Tibial nerve (tissue), 4 donors: Measurements from ENCODE around the gene HGS. TPM values are rescaled to one million over a fixed set of nuclear protein-coding genes. Genes with fewer than 3 reads are reported as not detected.

ENCODE experiments used
- DNase-seq, 2 donors: peaks; one replicate each; pipeline ENCODE4 v3.0.0-alpha.2; 2019; ENCODE audit warnings: low spot score in 2 of 2
- H3K27ac ChIP-seq, 4 donors: fragments of 200-600 bp; sonication (generic) in 3 of 4; one replicate each; pipeline ENCODE4 v1.5.1; 2017 to 2019; ENCODE audit warnings: mild to moderate bottlenecking in 1 of 4
- H3K27me3 ChIP-seq, 2 donors: fragments of 200-600 bp; sonication (generic) in 1 of 2; one replicate each; pipeline versions ENCODE4 v1.5.1 to v1.6.0; 2017 to 2019
- H3K36me3 ChIP-seq, 3 donors: fragments of 200-600 bp; sonication (generic); one replicate each; pipeline ENCODE4 v1.5.1; 2018 to 2019
- H3K4me1 ChIP-seq, 4 donors: fragments of 200-600 bp; sonication (generic) in 3 of 4; one replicate each; pipeline ENCODE4 v1.5.1; 2017 to 2019
- H3K4me3 ChIP-seq, 4 donors: fragments of 200-600 bp; sonication (generic) in 3 of 4; one replicate each; pipeline ENCODE4 v1.5.1; 2017 to 2019; ENCODE audit warnings: mild to moderate bottlenecking in 1 of 4, moderate library complexity in 1 of 4
- H3K9me3 ChIP-seq, 4 donors: fragments of 200-600 bp; sonication (generic) in 3 of 4; one replicate each; pipeline ENCODE4 v1.5.1; 2017 to 2019
- EP300 ChIP-seq, 2 donors: sonication (generic); formaldehyde crosslinking; IDR thresholded peaks; one replicate each; pipeline ENCODE4 v1.6.1; 2017; ENCODE audit warnings: antibody characterized with exemption in 2 of 2, mild to moderate bottlenecking in 1 of 2
- POLR2A ChIP-seq, 2 donors: fragments of 450-650 bp; IDR thresholded peaks; one replicate each; pipeline ENCODE4 v1.6.1; 2017; ENCODE audit warnings: antibody characterized with exemption in 2 of 2, mild to moderate bottlenecking in 2 of 2, moderate library complexity in 2 of 2
- WGBS, 2 donors: methylation state at CpG; one replicate each; pipeline ENCODE4 v1.1.5; 2018; 5-methylcytosine and 5-hydroxymethylcytosine counted together
- total RNA-seq, 4 donors: library from RNA; depleted of rRNA; stranded (reverse); fragments of >200 nt; gene quantifications; one replicate each; pipeline ENCODE4 v1.1.0, GENCODE V29; 2016
- TF ChIP-seq, protein P1 (sequence below), 5 experiments: fragments of 200-600 bp in 3 of 5; fragments of 450-650 bp in 2 of 5; sonication (generic) in 3 of 5; IDR thresholded peaks; one replicate each; pipeline ENCODE4 v1.5.1; 2016 to 2019; ENCODE audit warnings: antibody characterized with exemption in 5 of 5, mild to moderate bottlenecking in 3 of 5, moderate library complexity in 2 of 5

HGS gene
- total RNA-seq, 4 donors from 2014 or later, result 75.2 to 166 (median 104) TPM

DNA sequence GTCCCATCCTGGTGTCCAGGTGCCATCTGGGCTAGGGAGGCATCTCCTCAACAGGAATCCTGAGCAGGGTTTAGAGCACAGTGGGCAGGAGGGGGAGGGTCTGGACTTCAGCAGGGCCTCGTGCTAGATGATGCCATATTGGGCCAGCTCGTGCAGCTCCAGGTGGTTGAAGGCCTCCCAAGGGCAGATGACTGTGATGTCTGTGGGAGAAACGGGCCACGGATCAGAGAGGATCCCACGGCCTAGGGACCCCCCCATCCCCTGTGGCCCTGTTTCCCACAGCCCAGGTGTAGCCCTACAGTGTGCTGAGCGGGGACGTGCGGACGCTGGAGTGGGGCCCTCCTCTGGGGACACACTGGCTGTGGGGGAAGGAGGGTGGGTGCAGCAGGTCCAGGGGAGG is 32.9 kb upstream of the HGS start:
- no peaks in the 10 kb centered on the region for H3K4me1 ChIP-seq
- H3K36me3 ChIP-seq, result no peaks in the 10 kb centered on the region
- H3K4me3 ChIP-seq, result no peak overlapping the region
- DNase-seq, result no peak
- no peak for TF ChIP-seq POLR2A (IDR thresholded peaks at IDR 0.05)
- TF ChIP-seq EP300 (IDR thresholded peaks at IDR 0.05), result no peak
- TF ChIP-seq, protein P1, sequence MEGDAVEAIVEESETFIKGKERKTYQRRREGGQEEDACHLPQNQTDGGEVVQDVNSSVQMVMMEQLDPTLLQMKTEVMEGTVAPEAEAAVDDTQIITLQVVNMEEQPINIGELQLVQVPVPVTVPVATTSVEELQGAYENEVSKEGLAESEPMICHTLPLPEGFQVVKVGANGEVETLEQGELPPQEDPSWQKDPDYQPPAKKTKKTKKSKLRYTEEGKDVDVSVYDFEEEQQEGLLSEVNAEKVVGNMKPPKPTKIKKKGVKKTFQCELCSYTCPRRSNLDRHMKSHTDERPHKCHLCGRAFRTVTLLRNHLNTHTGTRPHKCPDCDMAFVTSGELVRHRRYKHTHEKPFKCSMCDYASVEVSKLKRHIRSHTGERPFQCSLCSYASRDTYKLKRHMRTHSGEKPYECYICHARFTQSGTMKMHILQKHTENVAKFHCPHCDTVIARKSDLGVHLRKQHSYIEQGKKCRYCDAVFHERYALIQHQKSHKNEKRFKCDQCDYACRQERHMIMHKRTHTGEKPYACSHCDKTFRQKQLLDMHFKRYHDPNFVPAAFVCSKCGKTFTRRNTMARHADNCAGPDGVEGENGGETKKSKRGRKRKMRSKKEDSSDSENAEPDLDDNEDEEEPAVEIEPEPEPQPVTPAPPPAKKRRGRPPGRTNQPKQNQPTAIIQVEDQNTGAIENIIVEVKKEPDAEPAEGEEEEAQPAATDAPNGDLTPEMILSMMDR (IDR thresholded peaks at IDR 0.05), result no peak
- WGBS, 2 donors, result 57 to 73% methylated on average over 9 of the region's 9 CpGs
- peaks cover 0 to 8% (median 0%) of the 10 kb centered on the region in 4 donors for H3K9me3 ChIP-seq
- H3K27ac ChIP-seq, result no peak overlapping the region
- H3K27me3 ChIP-seq, result peaks cover 0 to 70% of the 10 kb centered on the region in 2 donors

DNA sequence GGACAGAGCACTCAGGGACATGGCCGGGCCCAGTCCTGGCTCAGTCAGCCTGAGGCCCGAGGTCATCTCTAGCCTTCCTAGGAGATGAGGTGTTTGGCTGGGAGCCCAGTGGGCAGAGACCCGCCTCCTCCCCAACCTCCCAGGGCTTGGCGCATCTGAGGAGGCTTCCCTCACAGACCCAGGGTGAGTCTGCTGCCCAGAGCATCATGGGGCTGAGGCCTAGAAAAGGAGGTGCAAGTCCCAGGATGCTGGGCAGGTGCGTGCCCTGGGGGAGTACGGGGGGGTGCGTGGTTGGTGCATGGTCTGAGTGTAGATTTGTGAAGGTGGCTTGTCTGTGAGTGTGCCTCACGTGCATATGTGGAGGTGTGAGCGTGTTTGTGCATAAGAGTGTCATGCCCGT is 32.1 kb upstream of the HGS start:
- H3K27me3 ChIP-seq, result peaks cover 0 to 70% of the 10 kb centered on the region in 2 donors
- WGBS, 2 donors, result 66 to 73% methylated on average over 10 of the region's 10 CpGs
- no peak overlapping the region for H3K4me3 ChIP-seq
- TF ChIP-seq, protein P1 (IDR thresholded peaks at IDR 0.05), result no peak
- TF ChIP-seq EP300 (IDR thresholded peaks at IDR 0.05) (no peak), POLR2A (IDR thresholded peaks at IDR 0.05) (no peak)
- no peak for DNase-seq
- no peak overlapping the region for H3K27ac ChIP-seq
- no peaks in the 10 kb centered on the region for H3K4me1 ChIP-seq
- peaks cover 0 to 8% (median 0%) of the 10 kb centered on the region in 4 donors for H3K9me3 ChIP-seq
- no peaks in the 10 kb centered on the region for H3K36me3 ChIP-seq

DNA sequence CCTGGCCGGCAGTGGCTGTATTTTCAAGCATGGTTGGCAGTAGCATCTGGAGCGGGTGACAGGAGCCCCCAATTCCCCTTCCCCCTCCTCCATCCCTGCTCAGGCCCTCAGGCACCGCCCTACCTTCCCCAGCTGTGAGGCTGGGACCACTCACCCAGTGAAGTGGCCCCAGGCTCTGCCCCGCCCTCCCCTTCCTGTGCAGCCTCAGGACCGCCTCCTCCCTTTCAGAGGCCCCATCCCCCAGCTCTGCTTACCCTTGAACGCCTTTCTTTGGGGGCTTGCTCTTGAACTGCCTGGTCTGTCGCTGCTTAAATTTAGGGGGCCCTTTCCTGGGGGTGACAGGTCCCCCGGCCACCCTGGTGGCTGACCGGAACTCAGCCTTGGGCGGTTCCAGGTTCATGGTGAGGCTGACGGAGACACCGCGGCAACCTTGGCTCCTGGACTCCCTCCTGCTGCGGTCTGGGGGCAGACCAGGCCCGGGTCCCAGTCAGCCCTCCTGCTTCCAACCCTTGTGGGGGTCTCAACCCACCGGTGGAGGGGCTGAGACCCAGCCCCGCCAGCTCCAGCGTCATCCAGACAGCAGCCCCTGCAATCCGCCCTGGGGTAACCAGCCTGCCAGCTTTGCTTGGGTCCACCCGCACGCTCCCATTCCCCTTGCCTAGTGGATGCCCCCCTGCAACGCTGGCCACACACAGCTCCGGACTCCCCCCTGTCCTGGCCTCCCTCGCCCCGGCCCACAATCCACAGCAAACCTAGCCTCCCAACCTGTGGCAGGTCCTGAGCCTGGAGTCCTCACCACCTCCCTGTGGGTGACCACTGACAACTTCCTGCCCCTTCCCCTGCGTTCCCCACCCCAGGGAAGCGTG is 30.7 kb upstream of the HGS start:
- DNase-seq, result no peak
- Histone ChIP-seq H3K36me3 (no peaks in the 10 kb centered on the region), H3K27me3 (peaks cover 0 to 57% of the 10 kb centered on the region in 2 donors), H3K27ac (no peak overlapping the region), H3K4me1 (no peaks in the 10 kb centered on the region), H3K4me3 (peak overlapping the region in 2 of 4 donors; percentile 9 to 12), H3K9me3 (peaks cover 0 to 8% (median 0%) of the 10 kb centered on the region in 4 donors)
- 23 to 32% methylated on average over 27 of the region's 27 CpGs for WGBS, 2 donors
- no peak for TF ChIP-seq EP300 (IDR thresholded peaks at IDR 0.05)
- TF ChIP-seq POLR2A (IDR thresholded peaks at IDR 0.05), result no peak
- TF ChIP-seq, protein P1 (IDR thresholded peaks at IDR 0.05), result no peak

DNA sequence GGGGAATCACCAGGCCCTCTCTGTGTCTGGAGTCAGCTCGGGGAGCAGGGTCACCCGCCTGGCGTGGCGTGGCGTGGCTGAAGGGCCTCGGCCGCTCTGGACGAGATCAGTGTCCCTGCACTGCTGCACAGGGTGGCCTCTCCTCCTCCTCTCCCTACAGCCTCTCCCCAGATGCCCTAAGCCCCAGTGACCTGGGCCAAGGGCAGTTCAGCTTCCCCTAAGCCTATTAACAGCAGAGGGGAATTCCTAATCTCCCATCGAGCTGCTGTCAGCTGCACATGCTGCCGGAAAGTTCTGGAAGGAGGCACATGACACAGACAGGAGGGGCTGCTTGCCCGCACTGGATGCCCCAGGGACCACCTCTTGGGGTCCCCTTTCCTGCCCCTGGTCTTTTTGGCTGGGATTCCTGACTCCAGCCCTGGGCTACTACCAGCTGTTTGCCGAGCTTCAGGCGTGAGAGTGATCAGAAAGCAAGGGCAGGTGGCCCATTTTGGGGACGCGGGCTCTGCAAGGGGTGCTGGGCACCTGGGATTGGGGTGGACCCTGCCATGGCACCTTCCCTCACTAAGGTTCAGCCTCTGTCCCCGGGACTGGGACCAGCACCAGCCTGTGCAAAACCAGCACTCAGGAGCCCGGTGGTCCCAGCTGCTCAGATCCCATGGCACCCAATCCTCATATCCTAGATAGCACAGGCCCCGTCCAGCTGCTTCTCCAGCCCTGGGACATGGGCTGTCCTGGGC is 28.3 kb upstream of the HGS start:
- H3K27me3 ChIP-seq, result peaks cover 0 to 33% of the 10 kb centered on the region in 2 donors
- WGBS, 2 donors, result 63 to 74% methylated on average over 7 to 16 of the region's 18 CpGs
- no peaks in the 10 kb centered on the region for H3K9me3 ChIP-seq
- DNase-seq, result no peak
- H3K27ac ChIP-seq, result no peak overlapping the region
- H3K4me3 ChIP-seq, result no peak overlapping the region
- TF ChIP-seq POLR2A (IDR thresholded peaks at IDR 0.05) (no peak), EP300 (IDR thresholded peaks at IDR 0.05) (no peak)
- TF ChIP-seq, protein P1 (IDR thresholded peaks at IDR 0.05), result no peak
- H3K36me3 ChIP-seq, result no peaks in the 10 kb centered on the region
- no peaks in the 10 kb centered on the region for H3K4me1 ChIP-seq
